Renal pelvis (tissue), 12 donors: ENCODE data around the gene ANKRD23. TPM values are rescaled to one million over a fixed set of nuclear protein-coding genes. Genes with fewer than 3 reads are reported as not detected.
"Not testable (repeated sequence)": the region's sequence is repeated elsewhere in the genome, so short reads cannot be mapped to it uniquely, and the experiment has no call there.

Experiments
- DNase-seq: peaks from one replicate; pipeline ENCODE4 v3.0.0-alpha.2; 2013
- long read RNA-seq, 16 experiments: transcript quantifications; one replicate each; lab custom pipeline, GENCODE V29; 2026
- polyA plus RNA-seq, 3 donors: library from polyadenylated mRNA; unstranded; fragments of 120-200 nt; gene quantifications; one replicate each; pipeline ENCODE4 v1.2.1, GENCODE V29; 2013; ENCODE audit not compliant: insufficient read length in 3 of 3

ANKRD23 gene
- 1 to 10 TPM; 3.9 to 7.3 (median 5.7) TPM for polyA plus RNA-seq
- long read RNA-seq, donor 1: 0 reads
- long read RNA-seq, donor 2: 0 reads
- long read RNA-seq, donor 3, partial matches to known transcripts: 15 of 15 reads
- long read RNA-seq, donor 3, other reads (novel, unspliced or antisense): 0 of 15 reads
- long read RNA-seq, donor 4: 0 reads
- long read RNA-seq, donor 5: 0 reads
- long read RNA-seq, donor 6: 0 reads
- long read RNA-seq, donor 7: 0 reads
- long read RNA-seq, donor 8: 0 reads
- long read RNA-seq, donor 9: 0 reads
- long read RNA-seq, donor 10: 0 reads
- long read RNA-seq, donor 11: 0 reads
- long read RNA-seq, donor 12, partial matches to known transcripts: 54 of 54 reads
- long read RNA-seq, donor 12, other reads (novel, unspliced or antisense): 0 of 54 reads
- long read RNA-seq, donor 13: 0 reads
- long read RNA-seq, donor 14: 0 reads
- long read RNA-seq, donor 15, partial matches to known transcripts: 15 of 15 reads
- long read RNA-seq, donor 15, other reads (novel, unspliced or antisense): 0 of 15 reads
- long read RNA-seq, donor 16: 0 reads

- DNase-seq: no peak
These were observed at the start of gene ANKRD23 for GRCh38 chr2:96843538-96844268. TSS of gene ANKRD23 (minus strand) at chr2:96844021. CDS start at chr2:96843992, 29 bp downstream.

GRCh38 chr2:96891591-96892333 lies 47.9 kb upstream of the ANKRD23 start:
- no peak for DNase-seq

DNA sequence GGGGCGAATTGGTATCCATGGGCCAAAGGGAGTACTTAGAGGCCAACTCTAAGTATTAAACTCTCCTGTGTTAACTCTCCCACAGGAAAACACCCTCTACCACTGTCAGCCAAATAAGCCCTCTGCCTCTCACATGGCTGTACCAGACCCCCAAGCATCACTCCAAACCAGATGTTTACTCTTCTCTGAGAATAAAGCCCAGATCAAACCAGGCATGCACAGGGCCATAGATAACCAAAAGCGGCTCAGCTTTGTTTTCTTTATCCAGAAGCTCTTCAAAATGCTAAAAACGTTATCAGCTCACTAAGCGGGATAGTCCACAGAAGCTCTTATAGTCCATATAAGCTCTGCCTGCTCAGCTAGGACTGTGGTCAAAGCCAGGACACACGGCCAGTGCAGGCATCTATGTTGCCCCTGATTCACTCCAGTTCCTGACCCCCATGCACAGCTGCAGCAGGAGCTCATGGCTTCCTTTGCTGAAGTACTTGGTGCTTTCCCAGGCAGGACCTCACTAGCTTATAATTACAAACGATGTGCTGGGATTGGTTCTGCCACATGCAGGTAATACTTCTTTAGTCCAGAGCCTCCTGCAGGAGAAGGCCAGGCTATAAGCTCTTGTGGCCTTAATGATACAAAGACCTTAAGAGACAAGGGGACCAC lies 47.0 kb upstream of the ANKRD23 start:
- no peak for DNase-seq

DNA sequence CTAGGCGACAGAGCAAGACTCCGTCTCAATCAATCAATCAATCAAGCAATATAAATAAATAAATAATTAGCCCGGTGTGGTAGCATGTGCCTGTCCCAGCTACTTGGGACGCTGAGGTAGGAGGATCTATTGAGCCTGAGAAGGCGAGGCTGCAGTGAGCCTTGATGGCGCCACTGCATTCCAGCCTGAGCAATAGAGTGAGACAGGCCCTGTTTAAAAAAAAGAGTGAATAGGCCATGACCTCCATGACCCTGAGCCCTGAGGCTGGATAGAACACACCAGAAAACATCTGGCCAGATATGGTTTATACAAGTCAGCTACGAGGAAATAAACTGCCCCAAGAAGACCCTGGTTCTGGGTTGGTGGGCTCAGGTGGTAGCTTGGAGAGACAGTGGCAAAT lies 46.4 kb upstream of the ANKRD23 start:
- no peak for DNase-seq

DNA sequence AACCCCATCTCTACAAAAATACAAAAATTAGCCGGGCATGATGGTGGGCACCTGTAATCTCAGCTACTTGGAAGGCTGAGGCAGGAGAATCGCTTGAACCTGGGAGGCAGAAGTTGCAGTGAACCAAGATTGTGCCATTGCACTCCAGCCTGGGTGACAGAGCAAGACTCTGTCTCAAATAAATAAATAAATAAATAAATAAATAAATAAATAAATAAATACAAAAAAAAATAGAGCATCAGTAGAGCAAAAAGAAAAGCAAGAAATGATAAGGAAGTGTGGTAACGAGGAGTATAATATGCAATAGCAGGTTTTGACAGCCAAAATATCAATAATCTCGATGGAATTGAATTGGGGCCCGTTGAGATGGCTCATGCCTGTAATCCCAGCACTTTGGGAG lies 45.7 kb upstream of the ANKRD23 start:
- DNase-seq: not testable (repeated sequence)

GRCh38 chr2:96888072-96889011 lies 44.5 kb upstream of the ANKRD23 start:
- no peak for DNase-seq

DNA sequence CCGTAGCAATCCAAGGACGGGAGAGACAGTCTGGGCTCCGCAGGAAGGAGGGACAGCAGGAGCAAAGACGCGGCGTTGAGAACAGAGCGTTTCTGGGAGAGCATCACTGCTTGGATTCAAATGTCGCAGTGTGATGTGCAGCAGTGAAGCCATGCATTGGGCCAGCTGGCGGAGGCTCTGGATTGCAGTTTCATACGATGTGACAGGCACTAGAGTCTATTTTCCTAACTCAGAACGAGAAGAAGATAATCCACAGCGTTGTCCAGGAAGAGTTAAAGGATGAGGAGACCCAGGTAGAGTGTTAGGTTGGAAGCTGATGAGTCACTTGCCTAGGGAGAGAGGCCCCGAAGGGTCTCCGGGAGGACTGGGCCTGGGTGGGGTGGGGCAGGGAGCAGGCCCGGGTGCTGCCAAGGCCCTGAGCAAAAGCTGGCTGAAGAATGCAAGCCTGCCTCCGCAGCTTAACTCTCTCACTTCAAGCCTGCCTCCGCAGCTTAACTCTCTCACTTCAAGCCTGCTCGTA lies 43.7 kb upstream of the ANKRD23 start:
- DNase-seq: no peak

GRCh38 chr2:96885432-96886347 lies 41.9 kb upstream of the ANKRD23 start:
- DNase-seq: no peak

GRCh38 chr2:96884299-96885094 lies 40.7 kb upstream of the ANKRD23 start:
- DNase-seq: no peak

- no peak for DNase-seq
These were observed 39.5 kb upstream of the ANKRD23 start for GRCh38 chr2:96883306-96883705.

DNA sequence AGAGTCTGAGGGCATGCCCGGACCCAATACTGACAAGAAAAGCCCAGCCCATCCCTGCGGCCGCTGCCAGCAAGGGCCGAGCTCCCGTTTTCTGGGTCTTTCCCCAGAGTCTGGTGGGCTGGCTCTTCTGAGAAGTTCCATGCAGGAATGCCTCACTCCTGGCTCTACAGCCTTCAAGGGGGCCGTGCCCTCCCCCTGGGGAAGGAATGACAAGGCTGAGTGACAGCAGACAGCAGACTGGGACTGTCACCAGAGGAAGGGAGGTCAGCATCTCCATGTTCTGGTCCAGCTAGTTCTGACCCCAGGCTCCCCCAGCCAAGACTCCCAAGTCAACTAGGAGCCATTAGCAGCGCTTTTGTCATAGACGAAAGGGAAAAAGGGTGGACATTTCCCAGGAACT lies 39.1 kb upstream of the ANKRD23 start:
- DNase-seq: no peak

GRCh38 chr2:96882230-96882629 lies 38.4 kb upstream of the ANKRD23 start:
- DNase-seq: no peak

- no peak for DNase-seq
These were observed 37.8 kb upstream of the ANKRD23 start for GRCh38 chr2:96881349-96882195.

DNA sequence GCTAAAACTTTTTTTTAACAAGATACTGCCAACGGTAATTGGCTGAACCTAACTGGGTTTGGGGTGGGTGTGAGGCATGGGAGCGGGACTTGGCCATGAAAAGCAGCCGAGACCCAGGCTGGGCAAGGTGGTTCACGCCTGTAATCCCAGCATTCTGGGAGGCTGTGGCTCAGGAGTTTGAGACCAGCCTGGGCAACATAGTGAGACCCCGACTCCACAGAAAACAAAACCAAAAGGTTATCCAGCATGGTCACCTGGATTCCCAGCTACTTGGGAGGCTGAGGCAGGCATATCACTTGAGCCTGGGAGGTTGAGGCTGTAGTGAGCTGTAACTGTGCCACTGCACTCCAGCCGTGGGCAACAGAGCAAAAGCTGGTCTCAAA lies 37.1 kb upstream of the ANKRD23 start:
- no peak for DNase-seq

- DNase-seq: no peak
These were observed 35.8 kb upstream of the ANKRD23 start for GRCh38 chr2:96879545-96880040.

DNA sequence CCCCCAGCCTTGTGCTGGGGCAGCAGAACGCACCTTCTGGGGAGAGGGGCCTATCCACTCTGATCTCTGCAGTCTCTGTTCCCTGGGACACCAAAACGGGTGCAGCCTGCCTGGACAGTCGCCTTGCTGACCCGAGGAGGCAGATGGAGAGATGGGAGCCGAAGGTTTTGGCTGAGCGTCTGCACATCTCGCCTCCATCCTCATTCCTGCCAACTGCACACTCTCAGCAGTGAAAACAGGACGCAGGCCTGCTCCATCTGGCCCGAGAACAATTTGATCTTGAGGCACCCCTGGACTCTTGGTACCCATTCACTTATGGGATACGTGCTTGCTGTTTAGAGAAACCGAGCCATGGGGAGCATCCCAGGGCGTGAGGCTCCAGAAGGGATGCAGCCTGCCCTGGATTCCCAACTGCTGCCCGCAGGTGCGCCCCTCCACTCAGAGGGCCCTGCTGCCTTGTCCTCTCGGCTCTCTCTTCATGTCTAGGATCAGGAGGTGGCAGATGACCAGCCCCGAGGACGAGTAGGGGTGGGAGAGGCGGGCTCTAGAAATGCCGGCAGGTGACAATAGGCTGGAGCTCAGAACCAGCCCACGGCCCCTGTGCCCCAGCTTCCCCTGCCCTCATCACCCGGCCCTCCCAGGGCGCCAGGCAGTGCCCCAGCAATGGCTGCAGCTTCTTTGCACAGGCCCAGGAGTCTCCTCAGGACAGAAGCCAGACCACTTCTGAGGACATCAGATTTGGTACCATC lies 35.1 kb upstream of the ANKRD23 start:
- DNase-seq: no peak
